HEK293 (cell line): ENCODE results near the gene VPS37C.

ENCODE experiments used
- CTCF ChIA-PET: fragments of 350-600 bp; formaldehyde crosslinking; extraction: SDS; loops from one replicate; lab custom pipeline; 2021; ENCODE audit warnings: antibody characterized with exemption; lab: Yijun Ruan, JAX
- POLR2A ChIA-PET: fragments of 300-600 bp; formaldehyde crosslinking; extraction: SDS; loops from one replicate; lab custom pipeline; 2020; ENCODE audit warnings: antibody characterized with exemption, inconsistent platforms; lab: Yijun Ruan, JAX
- H3K27ac ChIP-seq: fragments of 200-500 bp; sonication (Bioruptor generic); 2 replicates; pipeline ENCODE4 v1.5.1; 2014; ENCODE audit warnings: low read depth, low read length, control low read depth, inconsistent platforms; ENCODE audit errors: extremely low read depth
- H3K36me3 ChIP-seq, 2 experiments: fragments of 200-500 bp in 1 of 2; sonication (Bioruptor generic) in 1 of 2; 1 replicate in 1 of 2; 2 replicates in 1 of 2; pipeline ENCODE4 v1.5.1; 2014 to 2017; ENCODE audit warnings: inconsistent platforms in 2 of 2, low read length in 2 of 2; ENCODE audit not compliant: control insufficient read depth in 2 of 2, insufficient read depth in 1 of 2
- H3K4me1 ChIP-seq: fragments of 200-500 bp; sonication (Bioruptor generic); 2 replicates; pipeline ENCODE4 v1.5.1; 2014; ENCODE audit warnings: mild to moderate bottlenecking, low read length, inconsistent platforms; ENCODE audit not compliant: control insufficient read depth, insufficient read depth
- H3K4me3 ChIP-seq: 2 replicates; pipeline ENCODE4 v1.5.1; 2011; ENCODE audit warnings: low read depth, mild to moderate bottlenecking, control low read depth, low read length, moderate library complexity
- H3K9me3 ChIP-seq: fragments of 200-500 bp; sonication (Bioruptor generic); 2 replicates; pipeline ENCODE4 v1.5.1; 2014; ENCODE audit warnings: low read depth, low read length, inconsistent platforms; ENCODE audit not compliant: control insufficient read depth, insufficient read depth
- GFI1B ChIP-seq: fragments of 450-650 bp; formaldehyde crosslinking; IDR thresholded peaks from 2 replicates; pipeline ENCODE4 v1.5.1; 2016; ENCODE audit warnings: missing biosample characterization, missing genetic modification characterization
- GLIS1 ChIP-seq: fragments of 450-650 bp; formaldehyde crosslinking; IDR thresholded peaks from 2 replicates; pipeline ENCODE4 v1.5.1; 2016; ENCODE audit warnings: missing biosample characterization, missing genetic modification characterization
- GLIS2 ChIP-seq: fragments of 450-650 bp; formaldehyde crosslinking; IDR thresholded peaks from 2 replicates; pipeline ENCODE4 v1.5.1; 2016; ENCODE audit warnings: missing biosample characterization, missing genetic modification characterization
- KLF1 ChIP-seq: fragments of 450-650 bp; formaldehyde crosslinking; IDR thresholded peaks from 2 replicates; pipeline ENCODE4 v1.5.1; 2016; ENCODE audit warnings: missing biosample characterization, missing genetic modification characterization
- KLF8 ChIP-seq: fragments of 450-650 bp; formaldehyde crosslinking; IDR thresholded peaks from 2 replicates; pipeline ENCODE4 v1.5.1; 2016; ENCODE audit warnings: missing biosample characterization, missing genetic modification characterization
- PRDM6 ChIP-seq: fragments of 450-650 bp; formaldehyde crosslinking; IDR thresholded peaks from 2 replicates; pipeline ENCODE4 v1.5.1; 2017; ENCODE audit warnings: missing biosample characterization, missing genetic modification characterization
- SETDB1 ChIP-seq: IDR thresholded peaks from one replicate; pipeline ENCODE4 v1.6.1; 2017; ENCODE audit warnings: mild to moderate bottlenecking, low read length, moderate library complexity, mixed read lengths; ENCODE audit not compliant: insufficient read length
- ZFP37 ChIP-seq: fragments of 450-650 bp; formaldehyde crosslinking; IDR thresholded peaks from 2 replicates; pipeline ENCODE4 v1.5.1; 2016; ENCODE audit warnings: missing biosample characterization, missing genetic modification characterization
- ZFP41 ChIP-seq: fragments of 450-650 bp; formaldehyde crosslinking; IDR thresholded peaks from 2 replicates; pipeline ENCODE4 v1.5.1; 2016; ENCODE audit warnings: missing biosample characterization, missing genetic modification characterization, borderline replicate concordance
- ZIC2 ChIP-seq: fragments of 450-650 bp; formaldehyde crosslinking; IDR thresholded peaks from 2 replicates; pipeline ENCODE4 v1.5.1; 2016; ENCODE audit warnings: missing biosample characterization, missing genetic modification characterization
- ZNF155 ChIP-seq: fragments of 450-650 bp; formaldehyde crosslinking; IDR thresholded peaks from 2 replicates; pipeline ENCODE4 v1.5.1; 2016; ENCODE audit warnings: missing biosample characterization, missing genetic modification characterization
- ZNF157 ChIP-seq: fragments of 450-650 bp; formaldehyde crosslinking; IDR thresholded peaks from 2 replicates; pipeline ENCODE4 v1.5.1; 2016; ENCODE audit warnings: missing biosample characterization, missing genetic modification characterization
- ZNF239 ChIP-seq: fragments of 450-650 bp; formaldehyde crosslinking; IDR thresholded peaks from 2 replicates; pipeline ENCODE4 v1.5.1; 2016; ENCODE audit warnings: missing biosample characterization, missing genetic modification characterization
- ZNF266 ChIP-seq: fragments of 450-650 bp; formaldehyde crosslinking; IDR thresholded peaks from 2 replicates; pipeline ENCODE4 v1.5.1; 2016; ENCODE audit warnings: missing biosample characterization, missing genetic modification characterization, low read depth
- ZNF302 ChIP-seq: fragments of 450-650 bp; formaldehyde crosslinking; IDR thresholded peaks from 2 replicates; pipeline ENCODE4 v1.5.1; 2016; ENCODE audit warnings: missing biosample characterization, missing genetic modification characterization, low read depth
- ZNF341 ChIP-seq: fragments of 450-650 bp; formaldehyde crosslinking; IDR thresholded peaks from 2 replicates; pipeline ENCODE4; 2016; ENCODE audit warnings: low read depth, missing biosample characterization, missing genetic modification characterization
- ZNF501 ChIP-seq: fragments of 450-650 bp; formaldehyde crosslinking; IDR thresholded peaks from 2 replicates; pipeline ENCODE4 v1.5.1; 2016; ENCODE audit warnings: missing biosample characterization, missing genetic modification characterization
- ZNF513 ChIP-seq: fragments of 450-650 bp; IDR thresholded peaks from 2 replicates; pipeline ENCODE4 v1.5.1; 2018; ENCODE audit warnings: missing biosample characterization, missing genetic modification characterization
- ZNF521 ChIP-seq: fragments of 450-650 bp; formaldehyde crosslinking; IDR thresholded peaks from 2 replicates; pipeline ENCODE4 v1.5.1; 2017; ENCODE audit warnings: missing biosample characterization, mild to moderate bottlenecking, missing genetic modification characterization
- ZNF544 ChIP-seq: fragments of 450-650 bp; formaldehyde crosslinking; IDR thresholded peaks from 2 replicates; pipeline ENCODE4 v1.5.0; 2017; ENCODE audit warnings: missing biosample characterization, missing genetic modification characterization
- ZNF600 ChIP-seq: fragments of 450-650 bp; formaldehyde crosslinking; IDR thresholded peaks from 2 replicates; pipeline ENCODE4 v1.5.1; 2016; ENCODE audit warnings: missing biosample characterization, missing genetic modification characterization

The VPS37C gene

GRCh38 chr11:61141601-61142028 is 19.6 kb downstream of the VPS37C start:
- ChIA-PET POLR2A (no interaction called here), CTCF (interaction anchor here (0.6 to 1.6 kb wide), 4 partner anchors 11 to 1284 kb away, joined by 3 to 6 read pairs (median 5); no protein-coding TSS in a partner anchor)
- no peaks in the 10 kb centered on the region for H3K4me1 ChIP-seq
- H3K27ac ChIP-seq: no peak overlapping the region
- TF ChIP-seq GLIS1 (tag by site-specific recombination) (peak; percentile 16; the same call in 1 of the 2 replicates), ZNF544 (tag by site-specific recombination) (peak; percentile 43; the same call in 1 of the 2 replicates), ZNF157 (tag by site-specific recombination) (no peak), KLF1 (peak; percentile 43; the same call in 1 of the 2 replicates), GLIS2 (0 out of 2 replicates have a peak, but pooled peaks have one; percentile 31), ZIC2 (tag by site-specific recombination) (peak; percentile 81), ZNF600 (tag by site-specific recombination) (0 out of 2 replicates have a peak, but pooled peaks have one; percentile 23), PRDM6 (no peak), ZNF302 (no peak), SETDB1 (no peak), ZNF341 (tag by site-specific recombination) (peak; percentile 73)
- no peak overlapping the region for H3K4me3 ChIP-seq
- no peaks in the 10 kb centered on the region for H3K9me3 ChIP-seq
- H3K36me3 ChIP-seq: peaks cover 0 to 15% of the 10 kb centered on the region in 2 experiments; a peak in 1 of 3 replicates

- POLR2A ChIA-PET: no interaction called here
- no peaks in the 10 kb centered on the region for H3K4me1 ChIP-seq
- no peaks in the 10 kb centered on the region for H3K9me3 ChIP-seq
- no peak overlapping the region for H3K27ac ChIP-seq
- TF ChIP-seq ZFP37: no peak
- no peak for TF ChIP-seq ZNF513 (tag by site-specific recombination)
- TF ChIP-seq GFI1B: no peak
- no peak for TF ChIP-seq ZNF521 (tag by site-specific recombination)
- TF ChIP-seq ZNF155 (tag by site-specific recombination): no peak
- H3K4me3 ChIP-seq: no peak overlapping the region
- CTCF ChIA-PET: interaction anchor here (0.6 to 1.2 kb wide), 3 partner anchors 10 to 12 kb away, joined by 3 to 5 read pairs (median 3); no protein-coding TSS in a partner anchor
- H3K36me3 ChIP-seq: peaks cover 0 to 15% of the 10 kb centered on the region in 2 experiments; a peak in 1 of 3 replicates
These were observed 20.8 kb downstream of the VPS37C start for GRCh38 chr11:61140416-61140815.

- Histone ChIP-seq H3K4me1 (no peaks in the 10 kb centered on the region), H3K9me3 (no peaks in the 10 kb centered on the region), H3K4me3 (no peak overlapping the region), H3K36me3 (peaks cover 0 to 15% of the 10 kb centered on the region in 2 experiments; a peak in 1 of 3 replicates), H3K27ac (no peak overlapping the region)
- TF ChIP-seq ZNF239 (tag by site-specific recombination) (no peak), ZFP41 (tag by site-specific recombination) (no peak), ZNF266 (tag by site-specific recombination) (no peak), KLF8 (tag by site-specific recombination) (no peak), ZNF501 (tag by site-specific recombination) (no peak)
- ChIA-PET POLR2A (interaction anchor here (0.6 kb wide), 1 partner anchor 12 kb away, joined by 4 read pairs; no protein-coding TSS in a partner anchor), CTCF (interaction anchor here (0.6 to 1.5 kb wide), 4 partner anchors 10 to 48 kb away, joined by 3 to 4 read pairs (median 4); no protein-coding TSS in a partner anchor)
These were observed 21.8 kb downstream of the VPS37C start for GRCh38 chr11:61139387-61139786.
